ENCODE results near the gene ZNF148.

The ZNF148 gene

GRCh38 chr3:125313060-125313635 is 62.0 kb downstream of the ZNF148 start:
- TF ChIP-seq CTCF (IDR thresholded peaks at IDR 0.05; ENCODE audit: insufficient read depth, low read depth, low read length, missing control alignments), result no peak
- DNase-seq (ENCODE audit: low read depth), result peak; percentile 39
- no peak overlapping the region for H3K4me3 ChIP-seq (ENCODE audit: low read length)

- H3K4me3 ChIP-seq (ENCODE audit: low read length), result no peak overlapping the region
- no peak for DNase-seq (ENCODE audit: low read depth)
- no peak for TF ChIP-seq CTCF (IDR thresholded peaks at IDR 0.05; ENCODE audit: insufficient read depth, low read depth, low read length, missing control alignments)
Measured at GRCh38 chr3:125310623-125311081, 64.5 kb downstream of the ZNF148 start.

- no peak for TF ChIP-seq CTCF (IDR thresholded peaks at IDR 0.05; ENCODE audit: insufficient read depth, low read depth, low read length, missing control alignments)
- H3K4me3 ChIP-seq (ENCODE audit: low read length), result no peak overlapping the region
- no peak for DNase-seq (ENCODE audit: low read depth)
Measured at GRCh38 chr3:125309476-125309875, 65.6 kb downstream of the ZNF148 start.

GRCh38 chr3:125306620-125307019 is 68.5 kb downstream of the ZNF148 start:
- no peak for DNase-seq (ENCODE audit: low read depth)
- TF ChIP-seq CTCF (IDR thresholded peaks at IDR 0.05; ENCODE audit: insufficient read depth, low read depth, low read length, missing control alignments), result no peak
- no peak overlapping the region for H3K4me3 ChIP-seq (ENCODE audit: low read length)

GRCh38 chr3:125302932-125303331 is 72.2 kb downstream of the ZNF148 start:
- DNase-seq (ENCODE audit: low read depth), result no peak
- TF ChIP-seq CTCF (IDR thresholded peaks at IDR 0.05; ENCODE audit: insufficient read depth, low read depth, low read length, missing control alignments), result no peak
- H3K4me3 ChIP-seq (ENCODE audit: low read length), result no peak overlapping the region

GRCh38 chr3:125300416-125300815 is 74.7 kb downstream of the ZNF148 start:
- no peak overlapping the region for H3K4me3 ChIP-seq (ENCODE audit: low read length)
- no peak for TF ChIP-seq CTCF (IDR thresholded peaks at IDR 0.05; ENCODE audit: insufficient read depth, low read depth, low read length, missing control alignments)
- peak; percentile 73 for DNase-seq (ENCODE audit: low read depth)

- DNase-seq (ENCODE audit: low read depth), result no peak
- no peak for TF ChIP-seq CTCF (IDR thresholded peaks at IDR 0.05; ENCODE audit: insufficient read depth, low read depth, low read length, missing control alignments)
- H3K4me3 ChIP-seq (ENCODE audit: low read length), result no peak overlapping the region
Measured at GRCh38 chr3:125294411-125294810, 80.7 kb downstream of the ZNF148 start.
